Nephron (organoid): ENCODE data around the gene SH3BP4.
A peak's percentile ranks its signal among the peaks of the same experiment; 100 is the strongest.

Experiments
- H3K27ac Mint-ChIP-seq, 3 experiments: 2 replicates each; pipeline ENCODE4 v1.8.0; 2020; ENCODE audit warnings: mixed read lengths in 3 of 3, mild to moderate bottlenecking in 2 of 3, moderate library complexity in 1 of 3
- H3K27me3 Mint-ChIP-seq: 2 replicates; pipeline ENCODE4 v1.8.0; 2021; ENCODE audit warnings: low read depth, mild to moderate bottlenecking, moderate library complexity, mixed read lengths
- H3K36me3 Mint-ChIP-seq: 2 replicates; pipeline ENCODE4 v1.8.0; 2020; ENCODE audit warnings: low read depth, mixed read lengths
- H3K4me1 Mint-ChIP-seq: 2 replicates; pipeline ENCODE4 v1.8.0; 2020; ENCODE audit warnings: mixed read lengths
- H3K4me3 Mint-ChIP-seq, 3 experiments: 2 replicates each; pipeline ENCODE4 v1.8.0; 2020; ENCODE audit warnings: mild to moderate bottlenecking in 3 of 3, mixed read lengths in 3 of 3, moderate library complexity in 2 of 3
- H3K9me3 Mint-ChIP-seq: 2 replicates; pipeline ENCODE4 v1.8.0; 2020; ENCODE audit warnings: mixed read lengths
- TF ChIP-seq, protein P1 (sequence below), 3 experiments: fragments of 200-600 bp; sonication (generic); IDR thresholded peaks; one replicate each; pipeline ENCODE4 v1.5.0; 2021; ENCODE audit warnings: antibody characterized with exemption in 3 of 3; ENCODE audit not compliant: unreplicated experiment in 3 of 3

SH3BP4 gene

DNA sequence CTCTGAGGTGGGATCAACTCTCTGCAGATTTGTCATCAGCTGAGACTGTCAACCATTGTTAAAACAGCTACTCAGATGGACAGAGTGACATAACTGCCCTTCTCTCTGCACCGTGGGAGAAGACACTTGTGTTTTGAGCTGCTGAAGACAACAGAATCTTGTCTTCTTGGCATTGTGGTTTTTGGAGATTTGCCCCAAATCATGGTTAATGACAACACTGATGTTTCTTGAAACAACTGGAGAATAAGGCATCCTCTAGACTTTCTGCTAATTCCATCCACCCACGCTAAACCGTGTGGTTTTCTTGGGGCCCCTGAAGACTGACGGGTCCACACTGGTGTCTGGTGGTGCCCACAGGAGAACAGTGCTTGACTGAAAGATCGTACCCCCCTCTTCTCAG lies 39.5 kb downstream of the SH3BP4 start:
- TF ChIP-seq, protein P1, sequence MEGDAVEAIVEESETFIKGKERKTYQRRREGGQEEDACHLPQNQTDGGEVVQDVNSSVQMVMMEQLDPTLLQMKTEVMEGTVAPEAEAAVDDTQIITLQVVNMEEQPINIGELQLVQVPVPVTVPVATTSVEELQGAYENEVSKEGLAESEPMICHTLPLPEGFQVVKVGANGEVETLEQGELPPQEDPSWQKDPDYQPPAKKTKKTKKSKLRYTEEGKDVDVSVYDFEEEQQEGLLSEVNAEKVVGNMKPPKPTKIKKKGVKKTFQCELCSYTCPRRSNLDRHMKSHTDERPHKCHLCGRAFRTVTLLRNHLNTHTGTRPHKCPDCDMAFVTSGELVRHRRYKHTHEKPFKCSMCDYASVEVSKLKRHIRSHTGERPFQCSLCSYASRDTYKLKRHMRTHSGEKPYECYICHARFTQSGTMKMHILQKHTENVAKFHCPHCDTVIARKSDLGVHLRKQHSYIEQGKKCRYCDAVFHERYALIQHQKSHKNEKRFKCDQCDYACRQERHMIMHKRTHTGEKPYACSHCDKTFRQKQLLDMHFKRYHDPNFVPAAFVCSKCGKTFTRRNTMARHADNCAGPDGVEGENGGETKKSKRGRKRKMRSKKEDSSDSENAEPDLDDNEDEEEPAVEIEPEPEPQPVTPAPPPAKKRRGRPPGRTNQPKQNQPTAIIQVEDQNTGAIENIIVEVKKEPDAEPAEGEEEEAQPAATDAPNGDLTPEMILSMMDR (IDR thresholded peaks at IDR 0.05; ENCODE audit: unreplicated experiment in 3 of 3) = no peak
- Mint-ChIP-seq H3K4me1 (peaks cover 42% of the 10 kb centered on the region), H3K27me3 (no peaks in the 10 kb centered on the region), H3K36me3 (peaks cover 17% of the 10 kb centered on the region), H3K4me3 (no peak overlapping the region), H3K27ac (no peak overlapping the region), H3K9me3 (no peaks in the 10 kb centered on the region)

DNA sequence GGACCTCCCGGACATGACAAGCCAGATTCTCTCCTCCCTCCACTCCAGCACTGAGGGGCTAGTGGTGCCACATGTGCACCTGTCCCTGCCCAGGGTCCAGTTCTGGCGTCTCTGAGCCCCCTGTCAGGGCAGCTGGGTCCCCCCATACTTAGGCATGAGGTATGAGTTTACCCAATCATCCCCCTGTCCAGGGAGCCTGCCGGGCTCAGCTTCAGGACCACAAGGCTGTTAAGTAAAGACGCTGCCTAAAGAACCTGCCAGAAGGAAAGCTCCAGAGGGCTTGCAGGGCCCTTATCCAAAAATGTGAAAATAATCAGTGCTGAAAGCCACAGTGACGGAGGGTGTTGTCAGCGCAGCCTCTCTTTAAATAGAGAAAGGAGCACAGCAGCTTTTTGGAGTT lies 40.0 kb downstream of the SH3BP4 start:
- Mint-ChIP-seq H3K27me3 (no peaks in the 10 kb centered on the region), H3K9me3 (no peaks in the 10 kb centered on the region), H3K36me3 (peaks cover 19% of the 10 kb centered on the region), H3K27ac (no peak overlapping the region), H3K4me1 (peaks cover 46% of the 10 kb centered on the region), H3K4me3 (no peak overlapping the region)
- TF ChIP-seq, protein P1 (IDR thresholded peaks at IDR 0.05; ENCODE audit: unreplicated experiment in 3 of 3) = no peak

DNA sequence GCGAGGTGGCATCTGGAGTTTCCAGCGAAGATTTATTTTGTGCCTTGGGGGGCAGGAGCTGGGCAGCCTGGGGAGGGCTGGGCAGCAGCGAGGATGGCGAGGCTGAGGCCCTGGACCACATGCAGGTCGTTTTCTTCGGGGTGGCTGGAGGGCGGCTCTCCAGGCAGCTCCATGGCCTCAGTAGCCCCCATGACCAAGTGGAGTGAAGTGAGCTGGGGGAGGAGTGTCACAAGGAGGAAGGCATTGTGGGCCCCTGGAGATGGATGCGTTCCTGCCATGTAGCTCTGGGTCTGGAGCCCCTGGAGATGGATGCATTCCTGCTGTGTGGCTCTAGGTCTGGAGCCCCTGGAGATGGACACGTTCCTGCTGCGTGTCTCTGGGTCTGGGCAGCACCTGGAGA lies 40.4 kb downstream of the SH3BP4 start:
- peaks cover 18% of the 10 kb centered on the region for H3K36me3 Mint-ChIP-seq
- TF ChIP-seq, protein P1 (IDR thresholded peaks at IDR 0.05; ENCODE audit: unreplicated experiment in 3 of 3) = no peak
- H3K4me3 Mint-ChIP-seq = no peak overlapping the region
- H3K9me3 Mint-ChIP-seq = no peaks in the 10 kb centered on the region
- H3K4me1 Mint-ChIP-seq = peaks cover 46% of the 10 kb centered on the region
- H3K27ac Mint-ChIP-seq = no peak overlapping the region
- H3K27me3 Mint-ChIP-seq = no peaks in the 10 kb centered on the region

DNA sequence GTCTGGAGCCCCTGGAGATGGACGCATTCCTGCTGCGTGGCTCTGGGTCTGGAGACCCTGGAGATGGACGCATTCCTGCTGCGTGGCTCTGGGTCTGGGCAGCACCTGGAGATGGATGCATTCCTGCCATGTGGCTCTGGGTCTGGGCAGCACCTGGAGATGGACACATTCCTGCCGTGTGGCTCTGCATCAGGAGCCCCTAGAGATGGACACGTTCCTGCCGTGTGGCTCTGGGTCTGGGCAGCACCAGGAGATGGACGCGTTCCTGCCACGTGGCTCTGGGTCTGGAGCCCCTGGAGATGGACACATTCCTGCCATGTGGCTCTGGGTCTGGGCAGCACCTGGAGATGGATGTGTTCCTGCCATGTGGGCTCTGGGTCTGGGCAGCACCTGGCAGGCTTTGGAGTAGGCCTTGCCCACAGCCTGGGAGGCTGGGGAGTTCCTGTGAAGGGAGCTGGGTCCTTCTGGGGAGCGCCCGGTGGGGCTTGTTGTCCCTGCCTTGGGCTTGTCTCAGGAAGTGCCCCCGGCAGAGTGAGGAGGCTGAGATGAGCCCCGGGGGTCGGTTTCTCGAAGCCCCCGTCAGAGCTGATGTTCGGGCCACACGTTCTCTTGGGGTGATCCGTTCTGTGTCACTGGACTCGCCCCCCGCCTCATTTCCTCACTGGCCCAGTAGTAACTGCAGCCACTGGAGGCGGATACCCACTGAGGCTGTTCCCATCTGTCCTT lies 41.0 kb downstream of the SH3BP4 start:
- TF ChIP-seq, protein P1 (IDR thresholded peaks at IDR 0.05; ENCODE audit: unreplicated experiment in 3 of 3) = no peak
- peaks cover 13% of the 10 kb centered on the region for H3K36me3 Mint-ChIP-seq
- H3K4me3 Mint-ChIP-seq = no peak overlapping the region
- H3K9me3 Mint-ChIP-seq = no peaks in the 10 kb centered on the region
- H3K27me3 Mint-ChIP-seq = no peaks in the 10 kb centered on the region
- H3K4me1 Mint-ChIP-seq = peaks cover 46% of the 10 kb centered on the region
- H3K27ac Mint-ChIP-seq = no peak overlapping the region

DNA sequence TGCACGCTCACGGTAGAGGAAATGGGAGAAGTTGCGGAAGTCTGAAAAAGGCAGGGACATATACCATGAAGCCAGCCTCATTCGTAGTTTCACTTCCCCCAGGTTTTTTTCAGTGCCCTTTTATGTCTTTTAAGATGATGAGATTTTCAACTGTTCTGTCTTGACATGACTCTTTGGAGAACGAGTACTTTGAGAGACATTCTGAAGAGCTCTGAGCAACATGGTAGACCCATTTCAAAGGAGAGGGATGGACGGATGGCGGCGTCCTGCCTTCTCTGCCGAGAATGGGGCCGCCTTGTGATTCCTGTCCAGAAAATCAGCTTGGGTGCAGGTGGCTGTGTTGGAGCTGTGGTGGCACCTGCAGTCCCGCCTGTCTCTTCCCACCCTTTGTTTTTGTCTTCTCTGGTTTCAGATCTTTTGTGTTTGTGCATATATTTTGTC lies 41.7 kb downstream of the SH3BP4 start:
- H3K27ac Mint-ChIP-seq = peak overlapping the region in 2 of 3 experiments; percentile 29 to 50
- no peaks in the 10 kb centered on the region for H3K9me3 Mint-ChIP-seq
- TF ChIP-seq, protein P1 (IDR thresholded peaks at IDR 0.05; ENCODE audit: unreplicated experiment in 3 of 3) = no peak
- H3K4me1 Mint-ChIP-seq = peaks cover 51% of the 10 kb centered on the region
- H3K4me3 Mint-ChIP-seq = no peak overlapping the region
- no peaks in the 10 kb centered on the region for H3K27me3 Mint-ChIP-seq
- H3K36me3 Mint-ChIP-seq = peaks cover 15% of the 10 kb centered on the region
